ENCODE data around the gene NCAM2.

The NCAM2 gene

DNA sequence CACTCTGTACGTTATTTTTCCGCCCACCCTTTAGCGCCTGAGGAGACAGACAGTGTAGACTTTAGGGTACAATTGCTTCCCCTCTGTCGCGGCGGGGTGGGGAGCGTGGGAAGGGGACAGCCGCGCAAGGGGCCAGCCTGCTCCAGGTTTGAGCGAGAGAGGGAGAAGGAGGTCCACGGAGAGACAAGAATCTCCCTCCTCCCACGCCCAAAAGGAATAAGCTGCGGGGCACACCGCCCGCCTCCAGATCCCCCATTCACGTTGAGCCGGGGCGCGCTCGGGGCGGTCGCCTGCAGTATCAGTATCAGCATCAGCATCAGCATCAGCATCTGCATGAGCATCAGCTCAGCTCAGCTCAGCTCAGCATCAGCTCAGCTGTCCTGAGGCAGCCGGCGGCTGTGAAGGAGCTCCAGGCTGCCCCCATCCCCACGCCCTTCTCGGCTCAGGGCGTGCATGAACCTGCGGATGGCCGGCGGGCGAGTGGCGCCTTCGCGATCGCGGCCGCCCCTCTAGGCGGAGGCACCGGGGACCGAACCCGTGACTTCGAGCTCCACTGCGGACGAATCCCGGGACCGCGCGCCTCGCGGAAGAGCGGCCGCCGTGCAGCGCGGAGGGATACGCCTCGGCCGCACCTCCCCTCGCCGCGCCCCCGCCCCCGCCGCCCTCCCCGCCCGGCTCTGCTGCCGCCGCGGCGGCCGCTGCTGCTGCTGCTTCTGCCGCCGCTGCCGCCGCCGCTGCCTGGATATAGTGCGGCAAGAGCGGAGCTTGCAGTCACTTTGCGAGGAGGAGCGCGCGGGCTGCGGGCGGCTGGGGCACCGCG is at the start of gene NCAM2:
NCAM2 (plus strand) TSS at position 774 of the 820 bp plus-strand sequence.
- peak; percentile 95 for DNase-seq (ENCODE audit: low read depth)

- no peak for DNase-seq (ENCODE audit: low read depth)
Measured at GRCh38 chr21:20949884-20950283, 48.3 kb upstream of the NCAM2 start.

DNA sequence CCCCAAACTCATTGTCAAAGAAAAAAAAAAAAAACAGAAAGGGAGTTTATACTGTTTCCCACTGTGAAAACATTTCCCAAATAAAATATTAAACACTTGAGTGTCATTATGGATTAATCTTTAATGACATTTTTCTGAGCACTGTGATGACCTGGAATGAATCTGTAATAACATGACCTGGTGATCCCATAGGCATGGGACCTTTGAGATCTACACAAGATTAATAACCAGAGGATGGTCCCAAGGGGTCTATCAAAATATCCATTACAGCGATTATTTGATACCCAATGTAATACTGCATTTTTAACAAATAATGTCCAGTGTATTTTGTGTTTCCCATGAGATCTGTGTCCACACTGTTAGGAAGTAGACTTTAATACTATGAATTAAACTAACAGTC is 32.4 kb upstream of the NCAM2 start:
- no peak for DNase-seq (ENCODE audit: low read depth)

DNA sequence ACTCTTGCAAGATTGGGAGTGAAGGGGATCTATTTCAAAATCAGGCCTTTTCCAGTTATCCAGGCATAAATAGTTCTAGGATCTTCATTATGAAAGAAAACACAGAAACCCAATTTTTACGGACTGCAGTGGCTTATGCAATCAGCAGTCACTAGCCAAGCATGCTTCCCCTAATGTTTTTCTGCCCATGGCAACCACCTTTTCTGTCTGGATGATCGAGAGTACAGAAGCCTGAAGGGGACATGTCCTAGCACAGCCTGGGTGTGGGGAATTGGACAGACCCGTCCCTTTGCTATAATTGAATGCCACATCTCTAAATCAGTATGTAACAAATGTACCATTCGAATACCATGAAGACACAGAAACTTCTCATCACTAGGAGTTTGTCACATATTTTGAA is 29.8 kb upstream of the NCAM2 start:
- DNase-seq (ENCODE audit: low read depth): peak; percentile 11

DNA sequence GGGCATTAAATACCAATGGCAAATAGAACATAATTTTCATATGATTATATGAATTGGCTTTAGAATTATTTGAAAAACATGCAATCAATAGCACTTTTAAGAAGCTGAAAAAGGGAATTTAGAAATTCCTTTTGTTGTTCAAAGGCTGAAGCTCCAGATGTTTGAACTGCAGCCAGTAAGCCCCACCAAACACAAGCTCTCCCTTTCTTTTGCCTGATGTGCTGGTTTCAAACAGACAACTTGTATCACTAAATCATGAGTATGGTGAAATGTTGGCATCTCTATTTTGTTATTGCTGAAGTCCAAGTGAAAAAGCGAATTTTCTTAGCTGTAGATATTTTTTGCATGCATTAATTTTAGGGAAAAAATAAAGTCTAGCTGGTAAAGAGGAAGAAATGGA is 27.5 kb upstream of the NCAM2 start:
- no peak for DNase-seq (ENCODE audit: low read depth)

DNA sequence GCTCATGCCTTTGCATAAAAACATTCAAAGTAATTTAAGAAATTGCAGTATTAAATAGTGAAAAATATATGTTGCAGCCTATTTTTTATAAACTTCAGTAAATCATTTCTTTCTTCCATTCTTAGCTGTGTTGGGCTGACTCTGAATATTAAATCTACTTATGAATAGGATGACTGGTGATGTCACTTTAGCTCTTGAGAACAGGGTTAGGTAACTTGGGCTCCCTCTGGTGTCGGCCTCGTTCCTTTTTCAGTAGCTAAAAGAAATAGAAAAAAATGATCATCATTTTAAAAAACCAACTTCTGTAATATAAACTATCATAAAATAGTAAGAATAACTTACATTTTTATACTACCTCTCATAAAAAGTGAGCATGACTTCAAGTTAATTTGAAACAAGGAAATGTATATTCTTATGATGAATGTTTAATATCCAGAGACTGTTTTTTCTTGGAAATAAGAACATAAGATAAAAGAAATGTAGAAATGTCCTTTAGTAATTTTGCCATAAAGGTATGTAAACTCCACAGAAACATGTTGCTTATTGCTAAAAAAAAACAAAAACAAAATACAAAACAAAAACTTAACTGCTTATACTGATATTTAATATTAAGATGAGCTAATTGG is 26.8 kb upstream of the NCAM2 start:
- DNase-seq (ENCODE audit: low read depth): peak; percentile 56

DNA sequence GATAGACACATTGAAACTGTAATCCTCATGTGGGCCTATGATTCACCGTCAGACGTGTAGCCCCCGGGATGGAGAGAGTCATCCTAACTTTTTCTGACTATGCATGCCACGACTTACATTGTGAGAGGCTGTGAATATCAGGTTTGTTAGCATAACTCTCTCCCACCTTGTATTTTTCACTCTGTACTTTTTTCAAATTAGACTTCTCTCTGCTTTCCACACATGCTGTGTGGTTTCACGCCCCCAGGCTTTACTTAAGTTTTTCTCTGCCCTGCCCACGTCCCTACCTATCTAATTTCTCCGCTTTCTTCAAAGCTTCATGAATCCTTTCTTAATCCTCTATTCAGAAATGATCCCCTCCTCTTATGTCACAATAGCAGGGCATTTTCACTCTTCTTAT is 3.4 kb upstream of the NCAM2 start:
- no peak for DNase-seq (ENCODE audit: low read depth)

GRCh38 chr21:20996421-20997310 is 1.5 kb upstream of the NCAM2 start:
- peak; percentile 32 for DNase-seq (ENCODE audit: low read depth)

DNA sequence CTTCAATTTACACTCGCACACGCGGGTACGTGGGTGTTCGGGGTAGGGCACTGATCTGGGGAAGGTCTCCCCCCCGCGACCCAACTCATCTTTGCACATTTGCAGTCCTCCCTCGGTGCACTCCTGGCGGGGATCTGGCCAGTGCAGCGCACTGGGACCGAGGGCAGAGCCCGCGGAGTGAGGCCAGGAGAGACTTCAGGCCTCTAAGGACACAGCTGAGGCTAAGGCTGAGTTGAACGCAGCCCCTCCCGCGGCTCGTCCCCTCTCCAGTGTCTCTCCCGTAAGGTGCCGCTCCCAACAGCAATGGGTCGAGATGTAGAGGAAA is 936 bp upstream of the NCAM2 start:
- DNase-seq (ENCODE audit: low read depth): no peak

DNA sequence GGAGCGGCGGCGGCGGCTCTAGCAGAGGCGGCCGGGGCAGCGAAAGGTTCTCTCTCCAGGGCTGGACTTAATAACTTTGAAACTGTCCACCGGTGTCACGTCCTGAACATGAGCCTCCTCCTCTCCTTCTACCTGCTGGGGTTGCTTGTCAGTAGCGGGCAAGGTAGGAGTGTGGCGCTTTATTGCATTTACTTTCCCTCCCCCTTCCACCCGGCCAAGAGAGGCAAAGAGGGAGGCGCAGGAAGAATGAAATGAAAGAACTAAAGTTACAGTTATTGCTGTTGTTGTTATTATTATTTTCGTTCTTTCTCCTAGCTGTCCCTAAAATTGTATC is 214 bp downstream of the NCAM2 start:
- DNase-seq (ENCODE audit: low read depth): no peak

DNA sequence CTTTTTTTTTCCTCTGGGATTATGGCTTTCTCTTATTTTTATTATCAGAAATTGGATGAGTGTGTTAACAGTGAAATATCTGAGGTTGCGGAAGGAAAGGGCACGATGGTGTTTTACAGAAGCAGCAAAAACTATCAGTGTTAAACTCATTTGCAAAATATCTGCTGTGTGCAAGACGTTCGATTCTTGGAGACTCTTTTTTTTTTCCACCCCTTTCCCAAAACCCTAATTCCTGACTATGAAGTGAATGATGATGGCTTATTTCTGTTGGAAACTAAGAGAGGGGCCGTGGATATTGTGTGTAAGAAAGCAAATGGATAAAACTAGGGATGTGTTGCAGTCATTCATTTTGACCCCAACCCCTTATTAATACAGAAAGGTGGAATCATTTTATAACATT is 677 bp downstream of the NCAM2 start:
- no peak for DNase-seq (ENCODE audit: low read depth)

DNA sequence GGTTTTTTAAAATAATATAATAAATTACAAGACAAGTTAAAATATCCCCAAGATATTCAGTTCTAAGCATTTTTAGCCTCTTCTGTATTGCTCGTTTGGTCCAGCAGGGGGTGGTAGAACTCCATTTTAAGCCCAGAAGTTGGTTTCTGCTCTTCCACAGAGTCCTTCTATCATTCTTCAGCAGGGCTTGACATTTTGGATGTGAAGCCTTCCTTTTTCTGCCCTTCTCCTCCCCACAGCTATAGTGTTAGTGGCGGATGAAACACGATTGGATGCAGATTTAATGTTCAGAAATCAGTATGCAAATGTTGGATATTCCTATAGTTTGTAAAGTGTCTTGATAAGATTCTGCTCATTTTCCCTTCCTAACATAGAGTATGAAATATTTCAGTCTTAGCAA is 1.4 kb downstream of the NCAM2 start:
- peak; percentile 39 for DNase-seq (ENCODE audit: low read depth)

- DNase-seq (ENCODE audit: low read depth): no peak
Measured at GRCh38 chr21:21000591-21001175, 2.5 kb downstream of the NCAM2 start.

GRCh38 chr21:21001591-21002100 is 3.4 kb downstream of the NCAM2 start:
- no peak for DNase-seq (ENCODE audit: low read depth)

DNA sequence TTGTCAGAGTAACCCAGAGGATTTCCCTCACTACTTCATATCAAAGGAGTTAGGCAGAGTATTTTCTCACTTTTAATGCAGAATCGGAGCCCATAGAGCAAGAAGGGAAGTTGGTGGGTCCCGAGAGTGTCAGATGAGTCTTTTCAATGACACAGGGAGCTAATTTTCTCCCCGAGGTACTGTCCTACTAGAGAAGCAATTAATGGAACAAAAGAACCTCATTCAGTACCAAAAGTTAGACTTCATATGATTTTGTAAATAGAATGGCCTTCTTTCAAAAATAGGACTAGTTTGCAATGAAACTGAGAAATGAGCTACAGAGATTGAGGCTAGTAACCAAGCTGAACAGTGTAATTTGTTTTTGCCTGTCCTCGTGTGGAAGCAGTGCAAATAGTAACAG is 3.9 kb downstream of the NCAM2 start:
- DNase-seq (ENCODE audit: low read depth): no peak

DNA sequence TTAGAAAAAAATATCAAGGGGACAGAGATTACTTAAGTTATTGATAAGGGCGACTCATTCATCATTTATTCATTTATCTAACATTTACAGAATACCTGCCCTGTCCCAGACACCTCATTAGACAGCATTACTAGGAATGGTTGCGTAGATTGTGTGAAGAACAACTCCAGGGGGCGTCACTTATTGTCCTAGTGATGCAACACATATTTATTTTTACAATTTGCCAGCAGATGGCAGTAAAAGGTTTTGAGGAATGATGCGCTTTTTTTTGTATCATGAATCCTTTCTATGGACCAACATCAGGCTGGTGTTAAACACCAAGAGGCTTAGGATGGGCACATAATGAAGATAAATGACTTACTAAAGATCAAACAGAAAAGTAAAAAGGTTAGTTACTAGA is 5.5 kb downstream of the NCAM2 start:
- peak; percentile 40 for DNase-seq (ENCODE audit: low read depth)

DNA sequence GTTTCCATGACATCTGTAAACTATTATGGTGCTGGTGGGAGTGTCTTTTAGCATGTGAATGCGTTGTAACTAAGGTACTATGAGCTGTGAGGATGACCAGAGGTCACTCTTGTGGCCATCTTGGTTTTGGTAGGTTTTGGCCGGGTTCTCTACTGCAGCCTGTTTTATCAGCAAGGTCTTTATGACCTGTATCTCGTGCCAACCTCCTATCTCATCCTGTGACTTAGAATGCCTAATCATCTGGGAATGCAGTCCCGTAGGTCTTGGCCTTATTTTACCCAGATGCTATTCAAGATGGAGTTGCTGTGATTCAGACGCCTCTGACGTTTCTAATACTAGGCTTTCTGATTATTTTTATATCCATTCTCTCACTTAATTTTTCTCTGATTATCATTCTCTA is 9.4 kb downstream of the NCAM2 start:
- DNase-seq (ENCODE audit: low read depth): no peak

- DNase-seq (ENCODE audit: low read depth): no peak
Measured at GRCh38 chr21:21010228-21010627, 12.0 kb downstream of the NCAM2 start.

DNA sequence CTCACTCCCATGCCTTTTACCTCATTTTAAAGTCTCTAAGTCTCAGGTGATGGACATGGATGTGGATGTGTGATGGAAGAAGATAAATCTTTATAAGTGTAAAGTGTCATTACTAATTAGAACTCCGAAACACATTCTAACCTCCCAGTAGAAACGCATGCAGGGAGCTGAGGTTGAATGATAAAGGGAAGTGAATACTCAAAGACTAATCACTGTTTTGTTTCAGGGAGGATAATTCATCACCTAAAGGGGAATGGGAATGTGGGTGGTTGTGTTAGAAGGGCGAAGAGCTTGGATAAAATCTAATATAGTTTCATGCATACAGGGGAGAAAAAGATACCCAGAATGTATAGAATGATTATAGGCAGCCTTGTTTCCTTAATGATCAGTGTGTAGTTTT is 12.5 kb downstream of the NCAM2 start:
- no peak for DNase-seq (ENCODE audit: low read depth)

- no peak for DNase-seq (ENCODE audit: low read depth)
Measured at GRCh38 chr21:21018821-21019220, 20.6 kb downstream of the NCAM2 start.

GRCh38 chr21:21019681-21020080 is 21.5 kb downstream of the NCAM2 start:
- DNase-seq (ENCODE audit: low read depth): no peak

GRCh38 chr21:21025742-21026141 is 27.5 kb downstream of the NCAM2 start:
- DNase-seq (ENCODE audit: low read depth): no peak
